Endodermal cell (in vitro differentiated cells): ENCODE results near the gene GPR141. TPM values are rescaled to one million over a fixed set of nuclear protein-coding genes. Genes with fewer than 3 reads are reported as not detected.

Experiments
- DNase-seq: peaks from one replicate; pipeline ENCODE4 v3.0.0-alpha.2; 2017
- H3K27ac ChIP-seq: 2 replicates; pipeline ENCODE4 v1.5.1; 2013; ENCODE audit warnings: mild to moderate bottlenecking, low read depth, low read length, moderate library complexity
- H3K27me3 ChIP-seq: 2 replicates; pipeline ENCODE4 v1.6.1; 2013; ENCODE audit warnings: mild to moderate bottlenecking, low read length, moderate library complexity; ENCODE audit not compliant: insufficient read depth, control insufficient read depth, poor library complexity, severe bottlenecking
- H3K36me3 ChIP-seq: 2 replicates; pipeline ENCODE4 v1.7.0; 2013; ENCODE audit warnings: mild to moderate bottlenecking, low read length, moderate library complexity; ENCODE audit not compliant: control insufficient read depth, insufficient read depth
- H3K4me1 ChIP-seq: one replicate; pipeline ENCODE4 v1.7.0; 2013; ENCODE audit warnings: low read length; ENCODE audit not compliant: control insufficient read depth, insufficient read depth
- H3K4me3 ChIP-seq: 2 replicates; pipeline ENCODE4 v1.5.1; 2013; ENCODE audit warnings: mild to moderate bottlenecking, low read length, moderate library complexity
- H3K9ac ChIP-seq: 2 replicates; pipeline ENCODE4 v1.6.1; 2013; ENCODE audit warnings: mild to moderate bottlenecking, low read length, moderate library complexity; ENCODE audit not compliant: poor library complexity, severe bottlenecking; ENCODE audit errors: extremely low read depth
- H3K9me3 ChIP-seq: 2 replicates; pipeline ENCODE4 v1.6.1; 2013; ENCODE audit warnings: mild to moderate bottlenecking, low read length, moderate library complexity; ENCODE audit not compliant: control insufficient read depth
- H3K27ac Mint-ChIP-seq: 2 replicates; pipeline ENCODE4 v1.8.0; 2020; ENCODE audit warnings: mixed read lengths
- H3K27me3 Mint-ChIP-seq: 2 replicates; pipeline ENCODE4 v1.8.0; 2021; ENCODE audit warnings: mild to moderate bottlenecking, mixed read lengths; ENCODE audit not compliant: insufficient read depth
- H3K36me3 Mint-ChIP-seq: 2 replicates; pipeline ENCODE4 v1.8.0; 2020; ENCODE audit warnings: low read depth, mixed read lengths
- H3K4me1 Mint-ChIP-seq: 2 replicates; pipeline ENCODE4 v1.8.0; 2020; ENCODE audit warnings: mixed read lengths
- H3K4me3 Mint-ChIP-seq: 2 replicates; pipeline ENCODE4 v1.8.0; 2020; ENCODE audit warnings: mild to moderate bottlenecking, moderate library complexity, mixed read lengths
- H3K9me3 Mint-ChIP-seq: 2 replicates; pipeline ENCODE4 v1.8.0; 2020; ENCODE audit warnings: mild to moderate bottlenecking, mixed read lengths
- CTCF ChIP-seq: fragments of 200-600 bp; sonication (generic); conservative IDR thresholded peaks from 2 replicates; pipeline ENCODE4 v1.5.0; 2021; ENCODE audit warnings: antibody characterized with exemption, mild to moderate bottlenecking
- WGBS, 2 experiments: methylation state at CpG; one replicate each; pipeline versions ENCODE4 v1.1.5 to v1.1.7; 2013; ENCODE audit warnings: missing lambda C conversion rate in 2 of 2, mixed read lengths in 1 of 2; ENCODE audit not compliant: insufficient coverage in 1 of 2, insufficient read length in 1 of 2; 5-methylcytosine and 5-hydroxymethylcytosine counted together
- total RNA-seq, 2 donors: library from RNA; stranded (reverse); fragmentation: NEBNext Ultra II Directional in 1 of 2; extraction: Animal tissue kit (Norgen Biotek cat#: 25700) in 1 of 2; gene quantifications; 2 replicates in 1 of 2; 3 replicates in 1 of 2; pipeline ENCODE4 v1.2.1, GENCODE V29; 2021

Gene GPR141
- total RNA-seq, 2 donors from 2014 or later = 1.9 to 3.9 TPM

- WGBS, 2 experiments = 92% methylated on average over 1 to 3 of the region's 3 CpGs
- Histone ChIP-seq H3K9ac (no peak overlapping the region), H3K36me3 (no peaks in the 10 kb centered on the region), H3K9me3 (no peaks in the 10 kb centered on the region), H3K27ac (no peak overlapping the region), H3K4me3 (no peak overlapping the region), H3K4me1 (no peaks in the 10 kb centered on the region), H3K27me3 (no peaks in the 10 kb centered on the region)
- DNase-seq = no peak
- Mint-ChIP-seq H3K4me3 (no peak overlapping the region), H3K4me1 (no peaks in the 10 kb centered on the region), H3K27ac (no peak overlapping the region), H3K27me3 (no peaks in the 10 kb centered on the region), H3K36me3 (no peaks in the 10 kb centered on the region), H3K9me3 (no peaks in the 10 kb centered on the region)
- no peak for TF ChIP-seq CTCF
Observed at GRCh38 chr7:37672926-37673325, 10.6 kb upstream of the GPR141 start.

- Histone ChIP-seq H3K27me3 (no peaks in the 10 kb centered on the region), H3K9ac (no peak overlapping the region), H3K36me3 (no peaks in the 10 kb centered on the region), H3K4me3 (no peak overlapping the region), H3K9me3 (no peaks in the 10 kb centered on the region), H3K27ac (no peak overlapping the region), H3K4me1 (no peaks in the 10 kb centered on the region)
- TF ChIP-seq CTCF = no peak
- Mint-ChIP-seq H3K36me3 (no peaks in the 10 kb centered on the region), H3K4me1 (no peaks in the 10 kb centered on the region), H3K4me3 (no peak overlapping the region), H3K27me3 (no peaks in the 10 kb centered on the region), H3K27ac (no peak overlapping the region), H3K9me3 (no peaks in the 10 kb centered on the region)
- DNase-seq = no peak
- WGBS, 2 experiments = 100% methylated on average over 1 of the region's 1 CpG; no CpG with 5 or more reads in 1 of the 2 experiments
Observed at GRCh38 chr7:37673523-37673922, 10.0 kb upstream of the GPR141 start.

- no peaks in the 10 kb centered on the region for H3K4me1 Mint-ChIP-seq
- no peak overlapping the region for H3K27ac Mint-ChIP-seq
- H3K27me3 Mint-ChIP-seq = no peaks in the 10 kb centered on the region
Observed at GRCh38 chr7:37674531-37674930, 9.0 kb upstream of the GPR141 start.

More at GRCh38 chr7:37674531-37674930, 9.0 kb upstream of the GPR141 start:
- H3K4me3 Mint-ChIP-seq = no peak overlapping the region
- WGBS, 2 experiments = 93 to 94% methylated on average over 4 to 5 of the region's 5 CpGs
- Histone ChIP-seq H3K27ac (no peak overlapping the region), H3K4me3 (no peak overlapping the region), H3K9ac (no peak overlapping the region), H3K36me3 (no peaks in the 10 kb centered on the region), H3K27me3 (no peaks in the 10 kb centered on the region), H3K9me3 (no peaks in the 10 kb centered on the region), H3K4me1 (no peaks in the 10 kb centered on the region)
- no peaks in the 10 kb centered on the region for H3K9me3 Mint-ChIP-seq
- DNase-seq = no peak
- no peak for TF ChIP-seq CTCF
- H3K36me3 Mint-ChIP-seq = no peaks in the 10 kb centered on the region
